T-helper 2 cell (primary cell): ENCODE results near the gene SLC47A2.

Experiments
- DNase-seq, 5 experiments: peaks; one replicate each; pipeline versions ENCODE4 v3.0.0 to v3.0.0-alpha.2; 2012 to 2022

Gene SLC47A2

DNA sequence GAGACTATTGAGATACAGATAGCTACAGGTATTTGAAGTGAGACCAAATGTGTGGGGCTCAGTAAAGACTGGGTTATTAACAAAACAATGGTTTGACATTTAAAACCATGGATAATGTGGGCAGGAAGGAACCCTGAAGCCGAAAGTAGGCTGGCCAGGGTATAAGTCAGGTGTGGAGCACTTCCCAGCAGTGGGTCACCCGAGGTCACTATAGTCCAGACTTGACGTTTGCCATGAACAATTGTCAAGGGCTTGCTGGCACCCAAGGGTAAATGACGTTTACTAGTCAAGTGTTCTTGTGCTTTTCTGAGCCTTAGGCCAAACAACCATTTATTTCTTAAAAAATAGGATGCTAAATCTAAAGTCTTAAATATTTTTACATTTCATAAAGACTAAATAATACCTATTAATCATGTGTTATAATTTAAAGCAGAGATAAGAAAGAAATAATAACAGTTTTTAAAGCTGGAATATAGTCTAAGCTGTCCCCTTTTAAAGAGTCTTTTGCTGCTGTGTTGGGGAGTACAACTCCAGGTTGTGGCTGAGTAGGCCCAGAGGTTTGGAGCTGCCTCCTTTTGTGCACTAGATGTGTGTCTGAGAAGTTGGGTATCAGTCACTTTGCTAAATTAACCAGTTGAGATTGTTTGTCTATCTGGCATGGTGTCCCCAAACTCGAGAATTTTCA is 52.1 kb downstream of the SLC47A2 start:
- DNase-seq, result no peak

- DNase-seq, result no peak
These were observed 53.3 kb downstream of the SLC47A2 start for GRCh38 chr17:19663097-19663496.

DNA sequence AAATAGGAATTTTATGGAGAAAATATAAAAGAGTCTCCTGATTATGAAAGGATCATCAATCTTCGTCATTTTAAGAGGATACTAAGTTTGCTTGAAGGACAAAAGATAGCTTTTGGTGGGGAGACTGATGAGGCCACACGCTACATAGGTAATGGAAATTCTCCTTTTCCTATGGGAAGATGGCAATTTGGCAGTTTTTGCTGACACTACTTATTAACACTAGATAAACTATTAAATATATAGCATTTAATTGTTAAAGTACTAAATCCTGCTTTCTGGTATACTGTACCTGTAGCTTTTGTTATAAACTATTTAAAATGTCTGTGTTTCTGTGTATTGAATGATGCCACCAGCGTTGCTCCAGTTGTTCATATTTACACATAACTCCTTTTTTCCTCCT is 55.3 kb downstream of the SLC47A2 start:
- DNase-seq, result no peak

DNA sequence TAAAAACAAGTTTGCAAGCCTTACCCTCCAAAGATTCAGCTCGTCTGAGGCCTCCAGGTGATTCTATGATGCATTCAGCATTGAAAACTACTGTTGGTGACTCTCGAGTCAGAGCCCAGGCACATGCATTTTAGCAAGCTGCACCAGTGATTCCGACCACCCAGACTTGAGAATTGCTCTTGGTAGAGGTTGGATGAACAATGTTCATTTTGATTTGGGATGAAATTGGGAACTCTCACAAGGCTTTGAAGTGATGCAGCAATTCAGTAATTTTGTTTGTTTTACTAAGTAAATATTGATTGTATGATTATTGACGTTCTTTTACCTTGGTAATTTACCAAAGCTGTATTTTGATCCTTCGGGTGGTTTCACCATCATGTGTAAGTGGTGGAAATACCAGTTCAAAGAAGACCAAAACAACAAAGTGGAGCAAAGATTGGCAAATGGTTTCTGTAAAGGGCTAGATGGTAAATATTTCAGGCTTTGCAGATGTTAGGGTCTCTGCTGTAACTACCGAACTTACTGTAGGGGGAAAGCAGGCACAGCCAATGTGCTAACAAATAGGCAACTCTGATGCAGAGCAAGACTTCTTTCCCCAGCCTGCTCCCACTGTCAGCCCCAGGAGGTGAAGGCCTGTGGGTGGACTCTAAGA is 56.0 kb downstream of the SLC47A2 start:
- no peak for DNase-seq

- DNase-seq, result no peak
These were observed 56.8 kb downstream of the SLC47A2 start for GRCh38 chr17:19659366-19660177.

DNA sequence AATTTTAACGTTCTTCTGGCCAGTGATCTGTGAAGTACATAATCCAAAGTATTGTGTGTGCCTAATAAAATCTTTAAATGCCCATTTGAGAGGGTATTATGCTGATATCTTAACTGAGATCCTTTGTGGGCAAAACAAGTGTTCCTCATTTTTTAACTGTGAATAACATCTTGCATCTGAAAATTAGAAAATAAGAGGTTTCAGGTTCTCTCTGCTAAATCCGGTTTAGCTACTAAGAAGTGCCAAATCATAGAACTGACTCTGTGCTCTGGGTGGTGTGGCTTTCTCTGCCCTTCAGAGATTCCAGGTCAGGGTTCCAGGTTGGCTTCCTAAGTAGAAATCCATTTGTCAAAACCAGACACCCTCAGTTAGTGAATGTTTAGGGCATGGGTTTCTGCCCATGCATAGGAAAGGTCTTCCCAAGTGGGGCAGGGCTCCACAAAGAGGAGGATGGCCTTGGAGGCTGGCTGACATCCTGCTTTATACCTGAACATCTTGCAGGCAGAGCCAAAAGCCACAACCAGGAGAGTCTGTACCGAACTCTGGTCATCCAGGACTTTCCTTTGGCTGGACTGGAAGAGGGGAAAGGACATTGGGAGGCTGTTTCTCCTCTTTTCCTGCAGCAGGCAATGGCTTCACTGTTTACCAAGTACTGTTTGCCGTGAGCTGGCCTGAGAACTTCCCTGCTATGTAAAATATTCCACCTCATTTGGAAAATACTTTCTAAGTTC is 59.4 kb downstream of the SLC47A2 start:
- no peak for DNase-seq

GRCh38 chr17:19656336-19656735 is 60.0 kb downstream of the SLC47A2 start:
- no peak for DNase-seq

- no peak for DNase-seq
These were observed 61.5 kb downstream of the SLC47A2 start for GRCh38 chr17:19654896-19655295.

DNA sequence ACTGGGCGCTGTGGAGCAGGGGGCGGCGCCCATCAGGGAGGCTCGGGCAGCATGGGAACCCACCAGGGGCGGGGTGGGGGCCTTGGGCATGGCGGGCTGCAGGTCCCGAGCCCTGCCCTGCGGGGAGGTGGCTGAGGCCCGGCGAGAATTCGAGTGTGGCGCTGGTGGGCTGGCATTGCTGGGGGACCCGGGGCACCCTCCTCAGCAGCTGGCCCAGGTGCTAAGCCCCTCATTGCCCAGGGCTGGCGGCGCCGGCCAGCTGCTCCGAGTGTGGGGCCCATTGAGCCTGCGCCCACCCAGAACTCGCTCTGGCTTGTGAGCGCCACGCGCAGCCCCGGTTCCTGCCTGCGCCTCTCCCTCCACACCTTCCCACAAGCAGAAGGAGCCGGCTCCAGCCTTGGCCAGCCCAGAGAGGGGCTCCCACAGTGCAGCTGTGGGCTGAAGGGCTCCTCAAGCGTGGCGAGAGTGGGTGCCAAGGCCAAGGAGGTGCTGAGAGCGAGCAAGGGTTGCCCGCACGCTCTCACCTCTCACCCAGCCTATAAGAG is 62.0 kb downstream of the SLC47A2 start:
- DNase-seq, result no peak

- no peak for DNase-seq
These were observed 63.8 kb downstream of the SLC47A2 start for GRCh38 chr17:19652595-19652994.

- DNase-seq, result no peak
These were observed 64.7 kb downstream of the SLC47A2 start for GRCh38 chr17:19651451-19652238.

- no peak for DNase-seq
These were observed 65.6 kb downstream of the SLC47A2 start for GRCh38 chr17:19650826-19651225.

DNA sequence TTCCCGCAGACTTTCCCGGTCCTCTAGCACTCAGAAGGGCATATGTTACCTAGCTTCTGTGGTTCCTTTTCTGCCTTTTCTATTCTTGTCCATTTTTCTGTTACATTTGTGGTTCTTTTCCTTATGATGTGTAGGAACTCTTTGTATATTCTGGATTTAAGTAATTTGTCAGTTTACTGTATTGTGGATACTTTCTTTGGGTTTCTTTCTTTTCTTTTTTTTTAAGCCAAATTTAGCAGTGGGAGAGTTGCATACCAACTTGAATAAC is 67.2 kb downstream of the SLC47A2 start:
- no peak for DNase-seq

DNA sequence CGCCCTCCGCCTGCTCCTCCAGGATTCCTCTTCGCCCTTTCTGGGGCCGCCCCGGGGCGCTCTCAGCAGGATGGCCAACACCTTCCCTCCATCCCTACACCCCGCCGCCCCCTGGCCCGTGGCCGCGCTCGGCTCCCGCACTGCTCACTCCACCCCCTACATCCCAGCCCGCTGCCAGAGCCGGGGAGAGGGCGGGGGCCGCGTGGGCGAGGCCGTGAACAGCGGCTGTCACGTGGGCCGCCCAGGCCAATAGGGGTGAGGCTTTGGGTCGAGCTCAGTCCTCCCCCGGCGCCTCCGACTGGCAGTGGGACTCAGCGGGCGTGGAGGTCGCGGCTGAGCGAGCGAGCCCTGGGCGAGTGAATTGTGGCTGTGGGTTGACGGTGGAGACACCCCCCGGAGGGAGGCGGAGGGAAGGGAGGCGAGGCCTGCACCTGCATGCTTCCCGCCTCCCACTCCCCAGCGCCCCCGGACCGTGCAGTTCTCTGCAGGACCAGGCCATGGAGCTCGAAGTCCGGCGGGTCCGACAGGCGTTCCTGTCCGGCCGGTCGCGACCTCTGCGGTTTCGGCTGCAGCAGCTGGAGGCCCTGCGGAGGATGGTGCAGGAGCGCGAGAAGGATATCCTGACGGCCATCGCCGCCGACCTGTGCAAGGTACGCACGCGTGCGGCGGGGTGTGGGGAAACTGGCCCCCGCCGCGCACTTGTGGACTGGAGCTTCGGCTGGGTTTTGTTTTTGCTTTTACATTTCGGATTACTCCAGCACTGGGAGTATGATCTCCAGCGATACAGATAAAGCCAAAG is 67.7 kb downstream of the SLC47A2 start, which contains the start of gene ALDH3A2:
Gene ALDH3A2, plus strand, starts transcription at position 277 of the 799 bp plus-strand sequence. Its CDS starts 221 bp downstream, at position 498.
- peak; percentile 84 to 91 (median 90) for DNase-seq

- peak in 3 of 5 experiments; percentile 7 to 38 (median 18) for DNase-seq
These were observed 68.5 kb downstream of the SLC47A2 start for GRCh38 chr17:19647697-19648474.

DNA sequence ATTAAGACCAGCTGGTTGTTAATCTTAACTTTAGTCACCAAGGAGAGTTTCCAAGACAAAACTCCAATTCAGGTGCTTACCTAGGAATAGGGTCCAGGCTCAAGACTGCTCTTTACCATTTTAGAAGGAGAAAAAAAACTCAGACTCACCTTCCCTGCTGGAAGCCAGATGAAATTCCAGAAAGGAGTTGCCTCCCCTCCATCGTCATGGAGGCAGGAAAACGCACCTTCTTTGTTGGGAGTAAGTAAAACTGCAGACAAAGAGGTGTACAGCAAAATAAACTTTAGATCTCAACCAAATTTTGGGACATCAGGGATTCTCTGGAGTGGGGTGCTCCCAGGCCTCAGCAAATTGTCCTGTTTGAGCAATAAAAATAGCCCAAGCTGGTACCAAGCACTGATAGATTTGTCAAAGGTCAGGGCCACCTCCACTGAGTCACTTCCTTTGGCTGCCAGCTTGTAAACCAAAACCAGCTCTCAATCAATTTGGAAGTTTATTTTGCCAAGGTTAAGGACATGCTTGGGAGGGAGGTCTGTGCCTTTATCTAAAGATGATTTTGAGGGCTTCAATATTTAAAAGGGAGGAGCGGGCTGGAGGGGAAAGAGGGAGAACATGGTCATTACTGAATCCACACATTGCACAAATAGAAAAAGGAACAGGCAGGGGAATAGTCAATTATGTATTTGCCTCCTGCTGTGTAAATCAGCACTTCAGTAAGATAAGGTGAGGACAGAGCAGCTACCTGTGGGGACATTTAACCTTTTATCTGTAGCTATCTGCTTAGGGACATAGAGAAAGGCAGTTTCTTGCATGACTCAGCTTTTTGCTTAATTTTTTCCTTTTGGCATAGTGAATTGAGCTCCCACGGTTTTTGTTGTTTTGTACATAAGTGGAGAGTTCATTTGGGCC is 69.3 kb downstream of the SLC47A2 start:
- no peak for DNase-seq

GRCh38 chr17:19645734-19646201 is 70.6 kb downstream of the SLC47A2 start:
- DNase-seq, result peak in 4 of 5 experiments; percentile 5 to 64 (median 18)

DNA sequence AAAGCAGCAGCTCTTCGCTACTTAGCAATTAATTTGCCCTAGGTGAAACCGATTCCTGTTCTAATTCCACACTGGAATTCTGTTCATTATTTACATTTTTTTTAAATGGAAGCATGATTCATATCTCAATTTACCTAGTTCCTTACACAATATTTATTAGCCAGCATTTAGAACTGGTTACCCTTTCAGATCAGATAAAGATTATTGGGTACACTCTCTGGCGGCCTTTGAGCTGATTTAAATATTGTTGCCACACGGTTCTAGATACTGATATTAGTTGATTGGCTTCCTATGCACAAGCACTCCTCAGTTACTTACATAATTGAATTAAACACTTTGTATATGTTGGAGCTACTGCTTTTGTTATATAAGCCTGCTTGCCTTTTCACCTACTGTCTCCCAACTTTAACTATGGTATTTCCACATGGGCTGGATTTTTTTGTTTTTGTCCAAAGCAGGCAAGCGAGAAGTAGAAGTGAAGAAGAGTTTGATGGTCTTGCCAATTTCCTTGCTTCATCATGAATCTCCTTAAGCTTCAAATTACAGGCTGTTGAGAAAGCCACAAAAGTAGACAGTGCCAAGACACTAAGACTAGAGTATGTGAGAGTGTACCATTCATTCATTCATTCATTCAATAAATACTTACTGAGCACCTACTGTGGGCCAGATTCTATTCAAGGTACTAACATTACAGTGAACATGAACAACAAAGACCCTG is 71.7 kb downstream of the SLC47A2 start:
- no peak for DNase-seq
